Spleen (tissue), 7 donors: Measurements from ENCODE around the gene SETD6.

Source experiments
- CTCF ChIP-seq, 11 experiments: fragments of 200-600 bp in 7 of 11; fragments of 450-650 bp in 4 of 11; sonication (generic) in 4 of 11; IDR thresholded peaks in 8 of 11; conservative IDR thresholded peaks in 3 of 11; 1 replicate in 7 of 11; 2 replicates in 4 of 11; pipeline versions ENCODE4 v1.4.0 to v1.8.0; 2016 to 2021; ENCODE audit warnings: antibody characterized with exemption in 11 of 11, inconsistent platforms in 4 of 11, mild to moderate bottlenecking in 1 of 11
- POLR2A ChIP-seq, 3 donors: fragments of 450-650 bp; IDR thresholded peaks; one replicate each; pipeline ENCODE4 v1.5.1; 2017; ENCODE audit warnings: antibody characterized with exemption in 3 of 3, mild to moderate bottlenecking in 1 of 3
- POLR2AphosphoS5 ChIP-seq, 3 donors: sonication (generic); formaldehyde crosslinking; IDR thresholded peaks; one replicate each; pipeline ENCODE4 v1.5.1; 2017; ENCODE audit warnings: antibody characterized with exemption in 3 of 3
- donor health status: DM: no; HTN: no; CAD: no; lungs with moderate emphysema.
- donor health status: DM: no; HTN: no; CAD: no.
- donor health status: DM: no; HTN: no; CAD: no.

GRCh38 chr16:58548378-58548777 lies 33.1 kb downstream of the SETD6 start:
- TF ChIP-seq CTCF (IDR thresholded peaks at IDR 0.05 in 8 of 11, conservative IDR thresholded peaks at IDR 0.05 in 3 of 11) (no peak), POLR2AphosphoS5 (IDR thresholded peaks at IDR 0.05) (no peak), POLR2A (IDR thresholded peaks at IDR 0.05) (no peak)
